GM12875 (cell line): ENCODE data around the gene DBF4.
"Not testable (repeated sequence)": the region's sequence is repeated elsewhere in the genome, so short reads cannot be mapped to it uniquely, and the experiment has no call there.

Experiments used
- H3K4me3 ChIP-seq: one replicate; pipeline ENCODE4 v1.5.1; 2011; ENCODE audit warnings: low read depth, low read length, control low read depth
- TF ChIP-seq, protein P1 (sequence below): IDR thresholded peaks from 2 replicates; pipeline ENCODE4 v1.5.1; 2011; ENCODE audit warnings: low read depth, mild to moderate bottlenecking, control low read depth, inconsistent platforms, low read length, moderate library complexity, borderline replicate concordance; ENCODE audit not compliant: insufficient read depth

The DBF4 gene, protein sequence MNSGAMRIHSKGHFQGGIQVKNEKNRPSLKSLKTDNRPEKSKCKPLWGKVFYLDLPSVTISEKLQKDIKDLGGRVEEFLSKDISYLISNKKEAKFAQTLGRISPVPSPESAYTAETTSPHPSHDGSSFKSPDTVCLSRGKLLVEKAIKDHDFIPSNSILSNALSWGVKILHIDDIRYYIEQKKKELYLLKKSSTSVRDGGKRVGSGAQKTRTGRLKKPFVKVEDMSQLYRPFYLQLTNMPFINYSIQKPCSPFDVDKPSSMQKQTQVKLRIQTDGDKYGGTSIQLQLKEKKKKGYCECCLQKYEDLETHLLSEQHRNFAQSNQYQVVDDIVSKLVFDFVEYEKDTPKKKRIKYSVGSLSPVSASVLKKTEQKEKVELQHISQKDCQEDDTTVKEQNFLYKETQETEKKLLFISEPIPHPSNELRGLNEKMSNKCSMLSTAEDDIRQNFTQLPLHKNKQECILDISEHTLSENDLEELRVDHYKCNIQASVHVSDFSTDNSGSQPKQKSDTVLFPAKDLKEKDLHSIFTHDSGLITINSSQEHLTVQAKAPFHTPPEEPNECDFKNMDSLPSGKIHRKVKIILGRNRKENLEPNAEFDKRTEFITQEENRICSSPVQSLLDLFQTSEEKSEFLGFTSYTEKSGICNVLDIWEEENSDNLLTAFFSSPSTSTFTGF

DNA sequence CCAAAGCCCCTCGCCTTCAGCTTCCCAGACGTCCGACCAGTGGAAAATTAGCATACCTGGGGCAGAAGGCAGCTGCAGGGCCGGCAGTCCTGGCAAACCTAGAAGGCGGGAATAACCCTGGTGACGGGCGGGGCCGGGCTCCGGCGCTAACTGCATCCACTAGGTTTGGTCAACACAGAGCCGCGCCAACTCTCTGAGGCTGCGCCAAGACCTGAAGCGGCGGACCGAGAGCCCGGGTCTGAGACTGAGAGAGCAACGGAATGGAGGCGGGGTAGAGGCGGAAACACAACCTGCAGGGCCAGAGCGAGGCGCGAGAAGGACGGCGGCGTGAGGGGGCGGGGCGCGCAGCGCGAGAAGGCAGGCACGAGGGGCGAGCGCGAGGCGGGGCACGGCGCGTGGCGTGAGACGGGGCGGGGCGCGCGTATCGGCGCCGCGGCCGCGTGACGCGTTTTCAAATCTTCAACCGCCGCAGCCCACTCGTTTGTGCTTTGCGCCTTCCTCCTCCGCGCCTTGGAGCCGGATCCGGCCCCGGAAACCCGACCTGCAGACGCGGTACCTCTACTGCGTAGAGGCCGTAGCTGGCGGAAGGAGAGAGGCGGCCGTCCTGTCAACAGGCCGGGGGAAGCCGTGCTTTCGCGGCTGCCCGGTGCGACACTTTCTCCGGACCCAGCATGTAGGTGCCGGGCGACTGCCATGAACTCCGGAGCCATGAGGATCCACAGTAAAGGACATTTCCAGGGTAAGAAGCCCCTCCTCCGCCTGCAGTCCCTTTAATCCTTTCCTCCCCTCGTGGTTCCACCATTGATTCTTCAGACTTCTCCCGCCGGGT lies at the start of gene DBF4, which contains the start of gene SLC25A40:
Gene DBF4, plus strand, starts transcription at position 454 of the 829 bp plus-strand sequence. Its CDS starts 240 bp downstream, at position 694.
Gene SLC25A40, minus strand, starts transcription at position 321 of the 829 bp plus-strand sequence. CDS start 17,633 bp downstream, outside the sequence.
- H3K4me3 ChIP-seq: peak within 1 kb of the TSS; percentile 99
- TF ChIP-seq, protein P1, sequence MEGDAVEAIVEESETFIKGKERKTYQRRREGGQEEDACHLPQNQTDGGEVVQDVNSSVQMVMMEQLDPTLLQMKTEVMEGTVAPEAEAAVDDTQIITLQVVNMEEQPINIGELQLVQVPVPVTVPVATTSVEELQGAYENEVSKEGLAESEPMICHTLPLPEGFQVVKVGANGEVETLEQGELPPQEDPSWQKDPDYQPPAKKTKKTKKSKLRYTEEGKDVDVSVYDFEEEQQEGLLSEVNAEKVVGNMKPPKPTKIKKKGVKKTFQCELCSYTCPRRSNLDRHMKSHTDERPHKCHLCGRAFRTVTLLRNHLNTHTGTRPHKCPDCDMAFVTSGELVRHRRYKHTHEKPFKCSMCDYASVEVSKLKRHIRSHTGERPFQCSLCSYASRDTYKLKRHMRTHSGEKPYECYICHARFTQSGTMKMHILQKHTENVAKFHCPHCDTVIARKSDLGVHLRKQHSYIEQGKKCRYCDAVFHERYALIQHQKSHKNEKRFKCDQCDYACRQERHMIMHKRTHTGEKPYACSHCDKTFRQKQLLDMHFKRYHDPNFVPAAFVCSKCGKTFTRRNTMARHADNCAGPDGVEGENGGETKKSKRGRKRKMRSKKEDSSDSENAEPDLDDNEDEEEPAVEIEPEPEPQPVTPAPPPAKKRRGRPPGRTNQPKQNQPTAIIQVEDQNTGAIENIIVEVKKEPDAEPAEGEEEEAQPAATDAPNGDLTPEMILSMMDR: no peak

DNA sequence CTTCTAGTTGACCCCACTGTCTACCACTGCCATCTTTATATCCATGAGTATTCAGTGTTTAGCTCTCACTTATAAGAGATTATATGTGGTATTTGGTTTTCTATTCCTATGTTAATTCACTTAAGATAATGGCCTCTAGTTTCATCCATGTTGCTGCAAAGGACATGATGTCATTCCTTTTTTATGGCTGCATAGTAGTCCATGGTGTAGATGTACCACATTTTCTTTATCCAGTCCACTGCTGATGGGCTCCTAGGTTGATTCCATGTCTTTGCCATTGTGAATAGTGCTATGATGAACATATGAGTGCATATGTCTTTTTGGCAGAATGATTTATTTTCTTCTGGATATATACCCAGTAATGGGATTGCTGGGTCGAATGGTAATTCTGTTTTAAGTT lies 47.9 kb upstream of the DBF4 start:
- not testable (repeated sequence) for H3K4me3 ChIP-seq

DNA sequence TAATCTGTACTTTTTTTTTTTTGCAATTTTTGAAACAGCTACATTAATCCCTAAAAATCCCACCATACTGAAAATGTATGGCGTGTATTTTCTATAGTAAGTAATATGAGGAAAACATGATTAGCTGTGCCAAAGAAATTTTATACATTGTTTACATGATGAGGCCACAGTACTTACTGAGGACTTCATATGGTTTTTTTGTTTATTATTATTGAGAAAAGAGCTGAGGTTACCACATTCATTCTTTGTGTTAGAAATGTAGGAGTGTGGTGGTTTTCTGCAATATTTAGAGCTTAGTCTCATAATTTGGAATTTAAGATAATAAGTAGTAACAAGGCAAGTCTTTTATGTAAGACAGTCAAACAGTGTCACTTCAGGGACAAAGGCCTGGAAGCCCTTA lies 45.2 kb upstream of the DBF4 start:
- H3K4me3 ChIP-seq: no peak overlapping the region
- TF ChIP-seq, protein P1: no peak

DNA sequence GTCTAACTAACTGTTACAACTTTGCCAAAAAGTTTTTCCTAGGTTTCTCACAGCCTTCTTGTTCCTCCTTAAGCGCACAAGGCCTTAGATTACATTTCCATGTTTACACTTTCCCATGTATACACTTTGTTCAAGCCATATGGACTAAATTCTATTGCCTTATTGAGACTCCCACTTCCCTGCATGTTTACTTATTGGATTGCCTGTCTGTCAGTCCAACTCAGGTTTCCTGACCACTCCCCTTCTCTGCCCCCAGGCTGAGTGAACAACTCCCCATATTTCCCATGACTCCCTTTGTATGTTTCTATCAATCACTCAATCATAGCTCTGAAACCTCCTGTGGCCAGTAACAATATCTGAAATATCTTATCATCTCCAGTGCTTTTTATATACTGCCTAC lies 43.2 kb upstream of the DBF4 start:
- TF ChIP-seq, protein P1: no peak
- no peak overlapping the region for H3K4me3 ChIP-seq

DNA sequence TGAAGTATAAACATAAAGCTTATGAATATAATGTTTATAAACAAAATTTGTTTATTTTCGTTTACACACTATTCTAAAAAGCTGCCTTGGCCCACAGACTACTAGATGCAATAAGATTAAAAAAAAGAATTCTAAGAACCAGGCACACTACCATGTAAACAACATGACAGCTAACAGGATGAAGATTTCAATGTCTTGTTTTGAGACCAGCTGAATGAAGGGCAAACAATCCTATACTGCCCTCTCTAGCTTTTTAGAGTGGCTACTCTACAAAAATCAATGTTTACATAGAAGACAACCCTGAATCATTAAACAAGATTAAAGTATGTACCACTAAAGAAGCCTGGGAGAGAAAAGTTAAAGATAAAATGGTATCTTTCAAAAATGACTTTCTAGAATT lies 38.7 kb upstream of the DBF4 start:
- TF ChIP-seq, protein P1: no peak

DNA sequence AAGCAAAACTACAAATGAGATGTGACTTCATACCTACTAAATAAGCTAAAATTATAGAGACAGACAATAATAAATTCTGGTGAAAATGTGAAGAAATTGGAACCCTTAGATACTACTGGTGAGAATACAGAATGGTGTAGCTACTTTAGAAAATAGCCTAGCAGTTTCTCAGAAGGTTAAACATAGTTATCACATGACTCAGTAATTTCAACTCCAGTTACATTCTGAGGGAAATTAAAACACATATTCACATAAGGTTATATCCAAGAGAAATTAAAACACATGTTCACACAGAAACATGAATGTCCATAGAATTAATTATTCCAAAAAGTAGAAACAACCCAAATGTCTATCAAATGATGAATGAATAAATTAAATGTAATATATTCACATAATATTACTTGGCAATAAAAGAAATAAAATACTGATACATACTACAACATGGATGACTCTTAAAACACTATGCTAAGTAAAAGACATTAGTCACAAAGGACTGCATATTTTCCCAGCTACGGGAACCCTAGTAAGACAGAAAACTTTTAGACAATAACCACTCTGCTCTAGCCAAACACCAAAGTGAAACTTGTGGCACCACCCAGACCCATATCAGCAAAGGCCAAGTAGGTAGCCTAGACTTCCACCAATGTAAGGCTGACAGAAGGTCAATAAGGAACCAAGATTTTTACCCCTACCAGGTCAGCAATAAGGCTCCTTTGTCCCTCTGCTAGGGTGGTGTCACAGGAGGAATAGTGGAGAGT lies 25.3 kb upstream of the DBF4 start:
- TF ChIP-seq, protein P1: no peak
- H3K4me3 ChIP-seq: no peak overlapping the region

More for the DNA sequence above, 38.7 kb upstream of the DBF4 start:
- H3K4me3 ChIP-seq: no peak overlapping the region
